ENCODE data around the gene GNA12.

DNA sequence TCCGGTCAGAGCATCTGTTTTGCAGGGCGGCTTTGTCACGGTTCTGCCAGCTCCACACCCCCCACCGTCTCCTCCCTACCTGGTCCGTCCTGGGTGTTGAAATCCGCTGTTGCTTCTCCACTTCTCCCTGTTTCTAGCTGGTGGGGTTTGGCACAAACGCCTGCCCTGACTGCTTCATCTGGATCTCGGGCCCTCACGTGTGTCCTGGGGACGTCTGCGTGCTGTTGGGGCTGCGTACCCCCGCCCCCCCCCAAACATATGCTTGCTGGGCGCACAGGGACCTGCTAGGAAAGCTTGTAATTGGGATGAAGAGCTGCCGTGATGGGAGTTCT lies 144.9 kb downstream of the GNA12 start:
- TF ChIP-seq, protein P1, sequence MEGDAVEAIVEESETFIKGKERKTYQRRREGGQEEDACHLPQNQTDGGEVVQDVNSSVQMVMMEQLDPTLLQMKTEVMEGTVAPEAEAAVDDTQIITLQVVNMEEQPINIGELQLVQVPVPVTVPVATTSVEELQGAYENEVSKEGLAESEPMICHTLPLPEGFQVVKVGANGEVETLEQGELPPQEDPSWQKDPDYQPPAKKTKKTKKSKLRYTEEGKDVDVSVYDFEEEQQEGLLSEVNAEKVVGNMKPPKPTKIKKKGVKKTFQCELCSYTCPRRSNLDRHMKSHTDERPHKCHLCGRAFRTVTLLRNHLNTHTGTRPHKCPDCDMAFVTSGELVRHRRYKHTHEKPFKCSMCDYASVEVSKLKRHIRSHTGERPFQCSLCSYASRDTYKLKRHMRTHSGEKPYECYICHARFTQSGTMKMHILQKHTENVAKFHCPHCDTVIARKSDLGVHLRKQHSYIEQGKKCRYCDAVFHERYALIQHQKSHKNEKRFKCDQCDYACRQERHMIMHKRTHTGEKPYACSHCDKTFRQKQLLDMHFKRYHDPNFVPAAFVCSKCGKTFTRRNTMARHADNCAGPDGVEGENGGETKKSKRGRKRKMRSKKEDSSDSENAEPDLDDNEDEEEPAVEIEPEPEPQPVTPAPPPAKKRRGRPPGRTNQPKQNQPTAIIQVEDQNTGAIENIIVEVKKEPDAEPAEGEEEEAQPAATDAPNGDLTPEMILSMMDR (IDR thresholded peaks at IDR 0.05; ENCODE audit: low read length) = no peak
- TF ChIP-seq EZH2phosphoT487 (IDR thresholded peaks at IDR 0.05; ENCODE audit: low read length) = no peak
- no peak for TF ChIP-seq EZH2 (optimal IDR thresholded peaks at IDR 0.05; ENCODE audit: low read depth, low read length)

Data from MM.1S (cell line).